HG02852 (cell line): Measurements from ENCODE around the gene HLA-G.
"Not testable (repeated sequence)": the region's sequence is repeated elsewhere in the genome, so short reads cannot be mapped to it uniquely, and the experiment has no call there.

Source experiments
- ATAC-seq: cut with Tn5 transposase; IDR thresholded peaks from one replicate; pipeline ENCODE4 v1.9.1; 2021; ENCODE audit warnings: mild to moderate bottlenecking, moderate library complexity; ENCODE audit not compliant: unreplicated experiment

HLA-G gene

GRCh38 chr6:29864037-29864810 is 36.6 kb downstream of the HLA-G start:
- no peak for ATAC-seq

GRCh38 chr6:29865631-29866030 is 38.0 kb downstream of the HLA-G start:
- no peak for ATAC-seq

- no peak for ATAC-seq
These were observed 42.5 kb downstream of the HLA-G start for GRCh38 chr6:29870104-29870503.

- no peak for ATAC-seq
These were observed 45.2 kb downstream of the HLA-G start for GRCh38 chr6:29872791-29873190.

GRCh38 chr6:29875257-29875656 is 47.6 kb downstream of the HLA-G start:
- ATAC-seq: no peak

GRCh38 chr6:29875734-29876133 is 48.1 kb downstream of the HLA-G start:
- ATAC-seq: not testable (repeated sequence)
